ENCODE measurements around the gene PCDHGA6.
"Not testable (repeated sequence)": the region's sequence is repeated elsewhere in the genome, so short reads cannot be mapped to it uniquely, and the experiment has no call there.

The PCDHGA6 gene

GRCh38 chr5:141328231-141328630 is 45.5 kb upstream of the PCDHGA6 start (continued):
- no peak for TF ChIP-seq TSHZ2 (CRISPR knock-in tag; IDR thresholded peaks at IDR 0.05)

GRCh38 chr5:141330299-141331080 is 43.2 kb upstream of the PCDHGA6 start, which contains the start of gene PCDHGA1:
Gene PCDHGA1, plus strand, starts transcription at chr5:141330514.
- peak; percentile 75 for ATAC-seq
- TF ChIP-seq ZNF565 (CRISPR knock-in tag; conservative IDR thresholded peaks at IDR 0.05; ENCODE audit: low read depth): no peak
- no peak for TF ChIP-seq PPARA (CRISPR knock-in tag; IDR thresholded peaks at IDR 0.05; ENCODE audit: borderline replicate concordance)
- no peak for TF ChIP-seq ZNF70 (CRISPR knock-in tag; IDR thresholded peaks at IDR 0.05)
- TF ChIP-seq SNAI2 (CRISPR knock-in tag; IDR thresholded peaks at IDR 0.05): no peak
- TF ChIP-seq CSRNP3 (CRISPR knock-in tag; IDR thresholded peaks at IDR 0.05): no peak
- no peak for TF ChIP-seq ISL1 (CRISPR knock-in tag; IDR thresholded peaks at IDR 0.05)
- TF ChIP-seq ZNF8 (CRISPR knock-in tag; IDR thresholded peaks at IDR 0.05): no peak
- TF ChIP-seq ESRRG (CRISPR knock-in tag; IDR thresholded peaks at IDR 0.05): no peak
- no peak for TF ChIP-seq BACH2 (CRISPR knock-in tag; IDR thresholded peaks at IDR 0.05; ENCODE audit: borderline replicate concordance)
- no peak for TF ChIP-seq TSHZ2 (CRISPR knock-in tag; IDR thresholded peaks at IDR 0.05)
- no peak for TF ChIP-seq TOX (CRISPR knock-in tag; IDR thresholded peaks at IDR 0.05; ENCODE audit: borderline replicate concordance)
- no peak for TF ChIP-seq ZC3H10 (CRISPR knock-in tag; IDR thresholded peaks at IDR 0.05)
- no peak for TF ChIP-seq GLIS3 (CRISPR knock-in tag; IDR thresholded peaks at IDR 0.05)
- TF ChIP-seq ZFP3 (CRISPR knock-in tag; IDR thresholded peaks at IDR 0.05): no peak
- TF ChIP-seq PATZ1 (CRISPR knock-in tag; IDR thresholded peaks at IDR 0.05; ENCODE audit: borderline replicate concordance): no peak

GRCh38 chr5:141332571-141332970 is 41.1 kb upstream of the PCDHGA6 start:
- ATAC-seq: not testable (repeated sequence)

- ATAC-seq: 0 out of 3 replicates have a peak, but pooled peaks have one; percentile 25
- no peak for TF ChIP-seq TCF4 (CRISPR knock-in tag; IDR thresholded peaks at IDR 0.05; ENCODE audit: borderline replicate concordance)
Observed at GRCh38 chr5:141338538-141339306, 35.0 kb upstream of the PCDHGA6 start, which contains the start of gene PCDHGA2. Gene PCDHGA2, plus strand, starts transcription at chr5:141338760.

GRCh38 chr5:141340781-141341354 is 32.8 kb upstream of the PCDHGA6 start:
- ATAC-seq: not testable (repeated sequence)
